Stimulated activated CD4-positive, alpha-beta T cell treated with anti-CD3 and anti-CD28 coated beads, Interleukin-12 subunit alpha, Interleukin-12 subunit beta, amount 100 ng/mL, for 48 hours (primary cell): Measurements from ENCODE around the gene SORBS1.
A peak's percentile ranks its signal among the peaks of the same experiment; 100 is the strongest.

Experiments
- DNase-seq, 3 donors: peaks; one replicate each; pipeline ENCODE4 v3.0.0-alpha.2; 2020; ENCODE audit warnings: low read depth in 2 of 3, low spot score in 1 of 3

Gene SORBS1

DNA sequence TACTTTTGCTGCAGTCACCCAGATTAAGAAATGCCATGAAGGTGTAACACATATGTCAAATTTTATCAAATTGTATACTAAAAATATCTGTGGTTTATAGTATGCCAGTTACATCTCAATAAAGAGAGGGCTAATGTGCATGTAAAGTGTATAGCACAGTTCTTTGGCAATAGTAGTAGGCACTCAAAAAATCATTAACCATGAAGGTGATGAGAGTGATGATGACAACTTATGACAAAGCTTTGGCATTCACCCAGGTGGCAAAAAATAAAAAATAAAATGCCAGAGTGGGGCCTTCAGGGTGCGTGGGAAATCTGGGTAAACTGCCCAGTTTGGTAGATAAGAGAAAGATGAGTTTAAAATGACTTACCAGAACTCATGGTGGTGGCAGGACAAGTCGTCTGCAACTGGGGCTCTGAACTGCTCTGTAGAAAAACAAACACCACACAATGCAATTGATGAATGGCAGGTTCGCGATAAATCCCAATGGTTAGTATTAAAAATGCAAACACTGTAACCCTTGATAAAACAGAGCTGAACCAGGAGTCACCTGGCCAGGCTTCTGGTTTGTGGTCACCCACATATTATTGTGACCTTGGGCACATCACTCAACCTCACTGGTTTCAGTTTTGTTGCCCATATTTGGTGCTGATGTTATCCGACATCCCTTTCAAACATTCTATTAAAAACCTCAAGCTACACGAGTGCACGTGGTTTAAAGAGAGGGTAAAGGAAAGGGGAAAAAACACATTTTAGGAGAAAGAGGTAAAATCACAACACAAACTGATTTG, 120.2 kb downstream of the SORBS1 start:
- no peak for DNase-seq

DNA sequence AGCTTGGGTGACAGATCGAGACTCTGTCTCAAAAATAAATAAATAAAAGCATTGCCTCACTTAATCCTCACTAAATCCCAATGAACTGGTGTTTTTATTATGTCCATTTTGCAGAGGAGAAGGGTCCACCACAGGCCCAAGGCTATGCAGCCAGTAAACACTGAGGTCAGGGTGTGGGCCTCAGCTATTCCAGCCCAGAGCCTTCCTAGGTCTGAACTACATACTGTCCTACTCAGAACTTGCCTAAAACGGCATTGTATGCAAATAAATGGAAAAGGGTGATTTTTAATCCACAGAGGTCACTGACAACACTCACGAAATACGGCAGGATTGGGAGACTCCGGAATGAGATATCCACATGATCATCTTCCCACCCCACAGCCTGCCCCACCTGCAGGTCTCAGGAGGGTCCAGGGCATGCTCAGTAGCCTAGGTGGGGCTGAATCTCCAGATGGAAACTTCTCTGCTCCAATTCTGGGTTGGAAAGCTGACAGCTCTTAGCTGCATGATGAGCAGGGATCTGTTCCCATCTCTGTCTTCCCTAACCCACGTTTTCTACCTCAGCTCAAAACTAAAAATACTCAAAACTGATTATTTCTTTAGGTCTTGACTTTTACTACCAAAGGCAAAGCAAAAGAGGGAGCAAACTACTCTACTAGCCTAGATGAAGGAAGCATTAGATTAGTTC, 121.0 kb downstream of the SORBS1 start:
- no peak for DNase-seq

DNA sequence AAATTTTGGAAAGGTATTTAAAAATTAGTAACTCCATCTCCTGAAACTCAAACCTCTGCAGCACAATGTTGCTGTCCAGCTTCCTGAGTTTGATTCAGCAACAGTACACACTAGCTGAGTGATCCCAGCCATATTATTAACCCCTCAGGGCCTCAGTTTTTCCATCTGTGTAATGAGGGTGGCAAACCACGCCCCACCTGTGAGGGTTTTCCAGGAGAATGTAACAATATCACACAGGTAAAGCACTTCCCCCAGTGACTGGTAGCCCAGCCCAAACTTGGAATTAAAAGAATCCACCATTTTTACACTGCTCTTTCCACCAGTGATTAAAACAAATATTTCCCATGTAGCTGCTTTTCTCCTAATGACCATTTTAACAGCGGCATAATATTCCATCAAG, 122.4 kb downstream of the SORBS1 start:
- DNase-seq, result no peak

DNA sequence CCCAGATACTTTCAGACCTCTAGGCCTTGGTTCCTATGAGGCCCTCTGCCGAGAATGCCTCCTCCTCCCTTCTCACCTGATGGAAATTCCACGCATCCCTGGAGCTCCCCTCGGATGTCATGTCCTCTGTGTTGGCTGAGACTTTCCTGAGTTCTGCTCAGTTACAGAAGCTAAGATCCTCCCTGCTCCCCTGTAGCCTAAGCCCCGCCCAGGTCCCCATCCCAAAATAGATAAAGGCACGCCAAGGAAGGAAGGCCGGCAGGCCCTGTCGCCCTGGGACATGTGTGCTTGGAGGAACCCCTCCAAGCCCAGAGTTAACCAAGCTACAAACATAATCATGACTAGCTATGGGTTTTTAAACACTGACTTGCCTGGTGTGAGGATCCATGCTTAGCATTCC, 123.5 kb downstream of the SORBS1 start:
- no peak for DNase-seq

DNA sequence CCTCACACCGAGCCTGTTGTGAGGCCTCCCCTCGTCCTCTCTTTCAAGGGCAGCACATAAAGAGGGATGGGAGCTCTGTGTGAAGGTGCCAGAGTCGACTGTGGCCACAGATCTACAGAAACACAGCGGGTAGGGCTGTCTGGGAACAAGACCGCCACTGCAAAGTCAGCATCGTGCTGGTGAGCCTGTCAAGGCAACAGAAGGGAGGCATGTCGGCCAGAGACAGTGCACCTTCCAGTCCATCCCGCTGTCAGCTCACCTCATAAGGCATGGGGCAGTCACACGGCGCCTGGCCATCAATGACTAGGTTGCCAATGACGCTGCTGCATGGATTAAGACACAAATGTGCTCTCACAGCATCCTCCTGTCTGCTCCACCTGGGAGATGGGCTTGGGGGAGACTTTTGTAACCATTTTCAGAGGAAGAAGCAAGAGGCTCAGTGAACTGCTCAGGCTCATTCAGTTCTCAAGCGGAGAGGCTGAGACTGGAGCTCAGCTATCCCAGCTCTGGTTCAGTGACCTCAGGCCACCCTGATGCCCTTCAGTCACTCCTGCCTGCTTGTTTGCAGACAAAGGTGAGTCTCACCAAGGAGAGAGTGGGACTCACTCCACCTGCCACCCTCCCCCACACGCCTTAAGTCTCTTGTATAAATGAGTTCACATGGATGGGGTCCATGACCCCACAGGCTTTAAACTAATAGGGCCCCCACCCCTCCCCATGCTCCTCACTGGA, 125.5 kb downstream of the SORBS1 start:
- DNase-seq, result no peak

DNA sequence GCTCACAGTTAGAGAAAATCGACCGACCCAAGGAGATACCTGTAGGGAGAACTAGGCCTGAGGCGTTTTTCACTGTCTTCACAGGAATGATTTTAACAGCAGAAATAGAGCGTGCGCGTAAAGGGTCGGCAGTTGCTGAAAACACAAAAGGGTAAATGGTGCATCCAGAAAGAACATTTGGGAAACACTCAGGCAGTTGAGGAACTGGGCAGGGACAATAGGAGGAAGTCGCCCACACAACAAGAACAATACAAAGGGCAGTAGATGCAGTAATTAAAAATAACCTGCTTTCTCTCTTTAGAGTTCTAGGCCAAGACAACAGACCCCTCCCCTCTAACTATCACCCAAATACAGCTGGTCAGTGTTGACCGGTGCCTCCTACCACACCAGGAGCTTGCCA, 126.6 kb downstream of the SORBS1 start:
- no peak for DNase-seq

DNA sequence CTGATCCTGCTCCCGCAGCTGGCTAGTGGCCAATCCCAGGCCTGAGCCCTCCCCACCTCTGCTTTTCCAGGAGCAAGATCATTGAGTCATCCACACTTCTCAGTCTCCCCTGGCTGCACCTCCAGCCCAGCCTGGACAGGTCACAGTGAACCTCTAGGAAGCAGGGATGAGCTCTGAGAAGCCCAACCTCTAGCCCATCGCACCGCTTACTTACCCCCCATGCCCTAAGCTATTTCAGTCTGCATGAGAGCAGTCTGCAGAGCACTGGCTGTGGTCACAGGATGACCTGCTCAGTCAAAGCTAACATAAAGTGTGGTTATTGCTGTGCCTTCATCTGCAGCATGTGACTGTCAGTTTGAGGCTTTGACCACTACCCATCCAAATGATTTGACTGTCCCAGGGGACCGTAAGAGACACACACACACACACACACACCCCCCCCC, 129.2 kb downstream of the SORBS1 start:
- no peak for DNase-seq

DNA sequence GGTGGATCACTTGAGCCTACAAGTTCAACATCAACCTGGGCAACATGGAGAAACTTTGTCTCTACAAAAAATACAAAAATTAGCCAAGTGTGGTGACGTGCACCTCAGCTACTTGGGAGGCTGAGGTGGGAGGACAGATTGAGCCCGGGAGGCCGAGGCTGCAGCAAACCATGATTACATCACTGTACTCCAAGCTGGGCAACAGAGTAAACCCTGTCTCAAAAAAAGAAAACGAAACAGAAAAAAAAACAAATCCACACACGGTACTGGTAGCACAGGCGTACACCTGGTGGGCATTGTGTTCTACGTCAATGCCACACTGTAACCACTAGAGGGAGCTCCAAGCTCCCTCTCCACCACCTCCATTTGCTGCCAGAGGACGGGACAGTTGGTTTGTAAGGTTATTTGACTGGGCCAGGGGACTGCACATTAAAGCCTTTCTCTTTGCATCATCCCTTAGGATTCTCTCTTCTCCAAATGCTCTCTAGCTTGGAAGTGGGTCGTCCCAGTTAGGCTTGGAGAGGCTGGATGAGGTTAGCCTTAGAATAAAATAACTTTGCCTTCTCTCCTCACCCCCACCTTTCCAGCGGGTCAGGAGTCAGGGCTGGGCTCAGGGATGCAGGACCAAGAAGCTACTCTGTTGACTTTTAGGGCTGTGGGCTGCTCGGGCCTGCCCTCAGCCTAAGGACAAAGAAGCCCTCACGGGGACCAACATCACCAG, 130.8 kb downstream of the SORBS1 start:
- DNase-seq, result peak; percentile 8 to 22 (median 13)

DNA sequence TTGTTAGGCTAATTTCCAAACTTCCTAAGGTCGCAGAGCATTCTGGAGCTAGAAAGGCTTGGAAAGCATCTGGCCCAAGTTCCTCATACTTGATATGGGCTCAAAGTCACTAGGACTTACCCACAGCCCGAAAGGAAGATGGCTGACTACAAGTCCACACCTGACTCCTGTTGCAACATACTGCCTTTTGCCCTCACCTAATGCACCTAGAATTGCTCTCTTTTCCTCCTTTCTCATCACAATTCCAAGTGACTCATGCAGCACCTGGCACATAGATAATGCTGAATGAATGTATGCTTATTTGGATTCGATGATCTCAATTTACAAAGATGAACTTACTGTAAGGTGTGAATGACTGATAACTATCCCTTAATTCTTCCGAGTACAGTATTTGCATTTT, 131.5 kb downstream of the SORBS1 start:
- no peak for DNase-seq

DNA sequence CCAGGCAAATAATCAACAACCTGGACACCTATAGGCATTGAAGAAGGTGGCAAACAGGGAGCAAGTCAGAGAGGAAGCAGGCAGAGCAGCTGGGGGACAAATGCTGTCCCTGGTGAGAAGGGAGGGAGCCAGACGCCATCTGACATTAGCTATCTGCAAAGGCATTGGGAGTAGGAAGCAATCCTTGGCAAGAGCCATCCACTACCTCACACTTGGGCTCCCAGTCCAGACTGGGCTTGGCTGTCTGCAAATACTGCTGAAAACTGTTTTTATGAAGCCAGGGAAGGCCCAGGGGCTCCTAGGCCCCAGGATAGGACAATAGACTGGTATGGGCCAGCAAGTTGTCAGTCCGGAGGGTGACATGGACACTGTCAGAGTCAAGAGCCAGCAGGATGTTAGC, 132.5 kb downstream of the SORBS1 start:
- no peak for DNase-seq

DNA sequence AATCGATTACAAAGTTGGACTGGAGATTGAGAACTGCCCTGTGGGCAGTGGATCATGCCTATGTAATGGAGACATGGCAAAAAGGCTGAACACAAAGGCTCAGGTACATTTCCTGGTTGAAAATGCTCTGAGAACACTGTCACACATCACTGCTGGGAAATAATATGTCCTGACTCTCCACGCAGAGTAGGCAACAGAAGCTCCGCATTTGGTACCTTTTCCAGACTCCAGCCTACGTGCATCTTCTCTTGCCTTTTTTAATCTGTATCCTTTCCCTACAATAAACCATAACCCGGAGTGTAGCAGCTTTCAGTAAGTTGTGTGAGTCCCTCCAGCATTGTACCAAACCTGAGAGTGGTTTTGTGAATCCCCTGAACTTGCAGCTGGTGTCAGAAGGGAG, 134.7 kb downstream of the SORBS1 start:
- no peak for DNase-seq

DNA sequence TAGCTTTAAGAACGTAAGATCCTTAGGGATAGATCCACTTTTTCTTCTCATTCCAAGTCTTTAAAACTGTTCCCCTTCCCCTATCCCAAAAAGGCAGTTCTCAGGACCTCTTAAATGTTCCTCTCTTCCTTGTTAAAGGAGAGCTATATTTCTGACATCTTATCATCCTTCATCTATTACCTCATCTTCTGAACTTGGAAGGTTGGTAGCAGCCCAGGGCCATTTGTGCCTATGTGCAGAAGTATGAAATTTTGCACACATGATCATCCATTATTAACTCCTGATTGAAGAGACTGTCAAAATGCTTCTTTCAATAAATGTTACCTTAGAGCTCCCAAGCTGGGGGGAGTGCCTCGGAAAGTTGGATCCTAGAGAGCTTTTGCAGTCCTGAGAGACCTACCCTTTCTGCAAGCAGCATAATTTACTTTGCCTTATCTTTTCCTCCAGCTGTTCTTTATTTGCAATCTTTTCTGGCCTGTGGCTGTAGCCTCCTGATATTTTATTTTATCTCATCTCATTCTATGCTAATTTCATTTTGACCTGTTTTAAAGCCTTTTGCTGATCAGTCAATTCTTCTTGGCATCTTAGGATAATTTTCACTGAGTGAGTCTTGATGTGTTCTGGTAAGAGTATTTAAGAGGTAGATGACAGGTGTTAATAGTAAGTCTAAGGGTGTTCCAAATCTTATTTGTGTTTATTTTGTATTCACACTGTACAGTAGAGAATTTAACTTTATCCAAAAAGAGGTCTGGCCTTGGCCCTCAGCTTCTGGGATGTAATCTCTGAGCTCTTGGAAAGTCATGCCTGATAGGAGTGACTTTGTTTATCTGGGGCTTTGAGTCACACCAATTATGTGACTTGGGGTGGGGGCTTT, 135.3 kb downstream of the SORBS1 start:
- DNase-seq, result no peak

DNA sequence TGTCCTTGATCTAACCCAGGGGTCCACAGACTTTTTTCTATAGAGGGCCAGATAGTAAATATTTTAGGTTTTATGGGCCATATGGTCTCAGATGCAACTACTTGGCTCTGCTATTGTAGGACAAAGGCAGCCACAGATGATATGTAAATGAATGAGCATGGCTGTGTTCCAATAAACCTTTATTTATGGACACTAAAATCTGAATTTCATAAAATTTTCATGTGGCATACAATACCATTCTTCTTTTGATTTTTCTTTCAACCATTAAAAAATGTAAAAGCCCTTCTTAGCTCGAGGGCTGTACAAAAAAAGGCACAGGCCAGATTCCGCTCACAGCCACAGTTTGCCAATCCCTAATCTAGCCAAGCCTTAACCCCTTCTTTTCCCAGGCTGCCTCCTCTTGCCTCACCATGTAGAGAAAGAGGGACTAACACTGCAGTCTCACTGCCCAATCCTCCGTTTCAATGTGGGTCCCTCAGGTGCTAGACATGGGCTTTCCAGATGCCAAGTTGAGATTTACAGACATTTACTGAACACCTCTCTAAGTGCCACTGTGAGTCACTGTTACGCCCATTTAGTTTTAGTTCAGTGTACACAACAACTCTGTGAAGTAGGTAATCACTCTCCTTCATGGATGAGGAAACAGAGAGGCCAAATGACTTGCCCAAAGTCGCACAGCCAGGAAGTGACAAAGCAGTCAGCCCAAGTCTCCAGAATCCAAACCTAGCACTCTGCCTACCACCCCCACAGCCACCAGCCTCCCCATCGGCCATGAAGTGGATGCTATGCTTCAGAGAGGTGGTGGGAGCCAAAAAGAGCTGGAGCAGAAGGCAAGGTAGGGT, 137.8 kb downstream of the SORBS1 start:
- DNase-seq, result no peak

DNA sequence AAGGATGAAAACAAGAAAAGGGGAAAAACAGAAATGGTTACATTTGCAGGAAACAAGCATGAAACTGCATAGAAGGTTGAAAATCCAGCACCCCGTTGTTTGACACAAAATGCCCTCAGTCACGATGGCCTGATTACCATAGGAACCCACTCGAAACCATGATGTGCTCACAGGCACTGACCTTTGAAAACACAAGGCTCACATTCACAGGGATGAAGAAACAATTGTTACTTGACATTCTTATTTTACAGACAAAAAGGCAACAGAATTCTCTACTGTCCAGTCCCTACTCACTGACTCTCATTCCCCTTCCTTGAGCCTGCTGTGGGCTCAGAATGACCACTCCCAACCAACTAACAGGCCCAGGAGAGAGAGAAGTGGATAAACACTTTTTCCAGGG, 138.9 kb downstream of the SORBS1 start:
- DNase-seq, result no peak

DNA sequence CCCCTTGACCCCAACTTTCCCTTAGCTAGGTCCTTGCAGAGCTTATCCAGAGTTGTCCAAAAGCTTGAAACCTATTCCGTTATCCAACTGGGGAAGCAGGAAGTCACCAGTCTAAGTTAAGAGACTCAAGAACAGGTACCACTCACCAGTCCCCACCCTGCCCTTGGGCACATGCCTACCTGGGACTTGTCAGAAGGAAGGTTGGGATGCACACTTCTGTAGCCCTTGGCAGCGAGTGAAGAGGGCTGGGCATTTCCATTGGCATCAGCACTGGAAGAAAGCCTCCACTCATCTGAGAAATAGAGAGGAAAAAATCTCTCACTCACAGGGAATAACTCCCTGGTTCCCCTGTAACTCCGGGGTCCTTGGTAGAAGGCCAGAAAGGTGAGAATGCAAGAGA, 139.4 kb downstream of the SORBS1 start:
- DNase-seq, result no peak

DNA sequence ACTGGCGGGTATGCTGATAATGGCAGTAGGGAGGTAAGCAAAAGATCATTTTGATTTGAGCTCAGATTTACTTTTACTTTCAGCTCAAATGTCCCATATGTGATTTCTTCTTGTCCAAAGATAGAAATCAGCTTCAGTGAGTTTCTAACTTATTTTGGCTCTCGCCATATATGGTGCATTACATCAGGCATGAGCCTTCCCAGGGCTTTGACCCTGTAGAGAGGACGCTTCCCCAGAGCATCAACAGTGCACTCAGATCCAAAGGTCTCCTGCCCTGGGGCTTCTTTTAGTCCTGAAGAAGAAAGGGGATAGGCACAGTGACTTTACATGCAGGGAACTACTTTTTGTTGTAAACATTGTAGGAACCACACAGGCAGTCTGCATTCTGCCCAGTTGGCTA, 141.8 kb downstream of the SORBS1 start:
- DNase-seq, result no peak

DNA sequence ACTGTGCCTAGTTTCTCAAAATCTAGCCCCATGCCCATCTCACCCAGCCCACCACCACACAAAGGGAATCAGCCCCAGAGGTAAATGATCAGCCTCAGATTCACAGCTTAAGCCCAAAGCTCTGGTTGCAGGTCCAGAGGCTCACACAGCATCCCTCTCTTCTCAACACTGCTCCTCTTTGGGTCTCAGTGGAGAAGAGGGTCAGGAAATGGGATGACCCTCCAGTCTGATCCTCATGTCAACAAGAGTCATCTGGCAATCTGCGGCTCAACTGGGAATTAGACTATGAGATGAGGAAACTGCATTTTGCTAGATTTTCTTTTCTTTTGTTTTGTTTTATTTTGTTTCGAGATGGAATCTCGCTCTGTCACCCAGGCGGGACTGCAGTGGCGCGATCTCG, 144.2 kb downstream of the SORBS1 start:
- DNase-seq, result no peak

DNA sequence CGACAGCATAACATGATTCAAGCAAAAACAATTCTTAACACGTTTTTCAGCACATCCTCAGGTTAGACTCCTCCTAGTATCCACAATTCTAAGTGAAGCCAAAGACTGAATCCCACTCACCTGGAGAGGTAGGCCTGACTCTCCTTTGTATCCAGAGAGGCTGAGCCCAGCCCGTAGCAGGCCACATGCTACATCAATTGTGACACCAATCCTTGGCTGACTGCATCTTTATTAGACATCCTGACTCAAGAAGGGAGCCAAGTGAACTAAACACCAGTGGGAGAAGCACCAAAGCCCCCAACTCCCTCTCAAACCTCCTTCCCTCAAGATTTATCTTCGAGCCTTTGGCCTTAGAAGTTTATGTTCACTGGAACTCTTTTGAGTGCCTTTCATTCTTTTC, 144.9 kb downstream of the SORBS1 start:
- DNase-seq, result no peak

DNA sequence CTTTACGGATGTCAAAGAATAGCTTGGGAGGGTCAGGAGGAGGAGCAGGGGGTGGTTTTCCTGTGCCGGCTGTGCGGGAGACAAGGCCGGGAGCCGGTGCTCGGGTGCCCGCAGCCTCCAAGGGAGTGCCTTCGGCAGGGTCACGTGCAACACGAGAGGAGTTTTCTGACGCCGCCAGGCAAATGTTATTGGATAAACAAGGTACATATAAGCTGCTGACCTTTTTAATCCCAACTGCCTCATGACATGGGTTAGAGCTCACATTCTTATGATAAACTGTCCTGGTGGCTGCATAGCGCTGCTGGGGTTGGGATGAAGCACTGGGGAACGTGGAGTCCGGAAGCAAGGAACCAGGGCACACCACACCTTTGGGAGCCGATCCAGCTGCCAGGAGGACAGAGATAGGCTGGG, 145.5 kb downstream of the SORBS1 start:
- DNase-seq, result no peak
